ENCODE measurements around the gene MRPL46. TPM values are rescaled to one million over a fixed set of nuclear protein-coding genes. Genes with fewer than 3 reads are reported as not detected.
A peak's percentile ranks its signal among the peaks of the same experiment; 100 is the strongest.

MRPL46 gene
- total RNA-seq (10 to 100 TPM; 12.1 to 22.4 TPM), polyA plus RNA-seq (10 to 100 TPM; 19.8 to 28.7 TPM)
- long read RNA-seq, donor 1, transcript MRPL46-201 (4 exons, 1,019 nt), result major isoform, 20 of 24 reads
- long read RNA-seq, donor 1, partial matches to known transcripts, result 0 of 24 reads
- long read RNA-seq, donor 1, other reads (novel, unspliced or antisense), result 0 of 24 reads
- long read RNA-seq, donor 2, transcript MRPL46-201 (4 exons, 1,019 nt), result major isoform, 5 of 5 reads
- long read RNA-seq, donor 2, partial matches to known transcripts, result 0 of 5 reads
- long read RNA-seq, donor 2, other reads (novel, unspliced or antisense), result 0 of 5 reads
- long read RNA-seq, donor 3, full-length matches to known transcripts, result 5 of 5 reads
- long read RNA-seq, donor 3, partial matches to known transcripts, result 0 of 5 reads
- long read RNA-seq, donor 3, other reads (novel, unspliced or antisense), result 0 of 5 reads
- long read RNA-seq, donor 4, transcript MRPL46-201 (4 exons, 1,019 nt), result major isoform, 9 of 11 reads
- long read RNA-seq, donor 4, partial matches to known transcripts, result 0 of 11 reads
- long read RNA-seq, donor 4, other reads (novel, unspliced or antisense), result 0 of 11 reads
- long read RNA-seq, donor 5, transcript MRPL46-201 (4 exons, 1,019 nt), result major isoform, 19 of 20 reads
- long read RNA-seq, donor 5, partial matches to known transcripts, result 0 of 20 reads
- long read RNA-seq, donor 5, other reads (novel, unspliced or antisense), result 0 of 20 reads

GRCh38 chr15:88467073-88467934 is at the start of gene MRPL46, which contains the start of gene MRPS11:
TSS of gene MRPL46 (minus strand) at chr15:88467388. CDS start at chr15:88467377, 11 bp downstream.
TSS of gene MRPS11 (plus strand) at chr15:88467708. CDS start at chr15:88467718, 10 bp downstream.
- Histone ChIP-seq H3K9ac (ENCODE audit: insufficient read depth in 1 of 2, low read length in 2 of 2) (peak within 1 kb of the TSS; percentile 70 to 98), H3K9me3 (ENCODE audit: control insufficient read depth in 4 of 4, insufficient read depth in 3 of 4, low read length in 3 of 4) (no peaks in the 10 kb centered on the region), H3K27me3 (ENCODE audit: control insufficient read depth in 3 of 3, insufficient read depth in 3 of 3, low read length in 2 of 3) (no peaks in the 10 kb centered on the region), H3K36me3 (ENCODE audit: control insufficient read depth in 4 of 4, insufficient read depth in 4 of 4, low read length in 4 of 4) (peaks cover 12 to 23% (median 16%) of the 10 kb centered on the region in 4 donors), H3K4me1 (ENCODE audit: control insufficient read depth in 5 of 5, insufficient read depth in 5 of 5, low read length in 5 of 5) (peaks cover 0 to 20% (median 12%) of the 10 kb centered on the region in 5 donors), H3K4me3 (peak within 1 kb of the TSS; percentile 97), H3K27ac (ENCODE audit: low read depth in 1 of 2, low read length in 1 of 2) (peak within 1 kb of the TSS; percentile 81 to 85)
- ATAC-seq (ENCODE audit: insufficient read depth, low FRiP score) (peak; percentile 95), DNase-seq (peak; percentile 88 to 95 (median 94))
- 0 to 1% methylated on average over 55 of the region's 55 CpGs for WGBS, 2 donors
- TF ChIP-seq CTCF (IDR thresholded peaks at IDR 0.05; ENCODE audit: control extremely low read depth, extremely low read depth), result no peak

- no peak overlapping the region for H3K27ac ChIP-seq (ENCODE audit: low read depth in 1 of 2, low read length in 1 of 2)
- no peak overlapping the region for H3K4me3 ChIP-seq
- no peaks in the 10 kb centered on the region for H3K4me1 ChIP-seq (ENCODE audit: control insufficient read depth in 5 of 5, insufficient read depth in 5 of 5, low read length in 5 of 5)
- no peak overlapping the region for H3K9ac ChIP-seq (ENCODE audit: insufficient read depth in 1 of 2, low read length in 2 of 2)
- H3K36me3 ChIP-seq (ENCODE audit: control insufficient read depth in 4 of 4, insufficient read depth in 4 of 4, low read length in 4 of 4), result peaks cover 19 to 41% (median 24%) of the 10 kb centered on the region in 4 donors
- no peaks in the 10 kb centered on the region for H3K9me3 ChIP-seq (ENCODE audit: control insufficient read depth in 4 of 4, insufficient read depth in 3 of 4, low read length in 3 of 4)
- DNase-seq (no peak), ATAC-seq (ENCODE audit: insufficient read depth, low FRiP score) (no peak)
- no peak for TF ChIP-seq CTCF (IDR thresholded peaks at IDR 0.05; ENCODE audit: control extremely low read depth, extremely low read depth)
- no peaks in the 10 kb centered on the region for H3K27me3 ChIP-seq (ENCODE audit: control insufficient read depth in 3 of 3, insufficient read depth in 3 of 3, low read length in 2 of 3)
- 94 to 95% methylated on average over 5 of the region's 5 CpGs for WGBS, 2 donors
Observed at GRCh38 chr15:88513195-88513594, 46.0 kb upstream of the MRPL46 start.

GRCh38 chr15:88512601-88513000 is 45.4 kb upstream of the MRPL46 start:
- ATAC-seq (ENCODE audit: insufficient read depth, low FRiP score), result no peak
- 97% methylated on average over 5 of the region's 5 CpGs for WGBS, 2 donors
- Histone ChIP-seq H3K27ac (ENCODE audit: low read depth in 1 of 2, low read length in 1 of 2) (no peak overlapping the region), H3K36me3 (ENCODE audit: control insufficient read depth in 4 of 4, insufficient read depth in 4 of 4, low read length in 4 of 4) (peaks cover 19 to 43% (median 24%) of the 10 kb centered on the region in 4 donors), H3K4me1 (ENCODE audit: control insufficient read depth in 5 of 5, insufficient read depth in 5 of 5, low read length in 5 of 5) (no peaks in the 10 kb centered on the region), H3K4me3 (no peak overlapping the region), H3K9ac (ENCODE audit: insufficient read depth in 1 of 2, low read length in 2 of 2) (no peak overlapping the region), H3K27me3 (ENCODE audit: control insufficient read depth in 3 of 3, insufficient read depth in 3 of 3, low read length in 2 of 3) (no peaks in the 10 kb centered on the region), H3K9me3 (ENCODE audit: control insufficient read depth in 4 of 4, insufficient read depth in 3 of 4, low read length in 3 of 4) (no peaks in the 10 kb centered on the region)
- no peak for DNase-seq
- TF ChIP-seq CTCF (IDR thresholded peaks at IDR 0.05; ENCODE audit: control extremely low read depth, extremely low read depth), result no peak
